Measurements from ENCODE around the gene ABCB8.

Gene ABCB8

GRCh38 chr7:150994838-150995510 lies 33.3 kb upstream of the ABCB8 start:
- no peak for TF ChIP-seq CTCF (conservative IDR thresholded peaks at IDR 0.05; ENCODE audit: low read length)
- no peak for TF ChIP-seq EZH2phosphoT487 (IDR thresholded peaks at IDR 0.05; ENCODE audit: borderline replicate concordance)
- no peaks in the 10 kb centered on the region for H3K27me3 ChIP-seq (ENCODE audit: insufficient read depth, low read length, poor library complexity, severe bottlenecking)
- H2AFZ ChIP-seq (ENCODE audit: low read length), result no peak overlapping the region
- H3F3A ChIP-seq (ENCODE audit: low read depth), result no peaks in the 10 kb centered on the region; the same call in 1 of the 2 replicates
- no peaks in the 10 kb centered on the region for H3K79me2 ChIP-seq (ENCODE audit: insufficient read depth, low read length)
- H3K4me2 ChIP-seq (ENCODE audit: low read depth, low read length, poor library complexity, severe bottlenecking), result peak overlapping the region; percentile 74
- no peaks in the 10 kb centered on the region for H3K9me2 ChIP-seq (replicated peaks; ENCODE audit: low read depth, low read length)
- peaks cover 10% of the 10 kb centered on the region for H3K4me1 ChIP-seq (ENCODE audit: insufficient read depth, low read length, poor library complexity, severe bottlenecking)
- H3K9ac ChIP-seq (ENCODE audit: low read depth, low read length, poor library complexity, severe bottlenecking), result no peak overlapping the region
- H3K9me3 ChIP-seq (ENCODE audit: insufficient read depth, low read depth, low read length), result no peaks in the 10 kb centered on the region
- no peaks in the 10 kb centered on the region for H4K20me1 ChIP-seq (ENCODE audit: insufficient read depth, low read length, poor library complexity, severe bottlenecking)
- peak overlapping the region; percentile 59 for H3K4me3 ChIP-seq (ENCODE audit: low read length, poor library complexity, severe bottlenecking)
- no peaks in the 10 kb centered on the region for H3K36me3 ChIP-seq (ENCODE audit: insufficient read depth, low read length)

GRCh38 chr7:150996376-150997074 lies 31.7 kb upstream of the ABCB8 start:
- Histone ChIP-seq H4K20me1 (ENCODE audit: insufficient read depth, low read length, poor library complexity, severe bottlenecking) (no peaks in the 10 kb centered on the region), H3K9ac (ENCODE audit: low read depth, low read length, poor library complexity, severe bottlenecking) (no peak overlapping the region), H3K9me3 (ENCODE audit: insufficient read depth, low read depth, low read length) (no peaks in the 10 kb centered on the region), H3K4me3 (ENCODE audit: low read length, poor library complexity, severe bottlenecking) (no peak overlapping the region), H2AFZ (ENCODE audit: low read length) (no peak overlapping the region), H3K4me2 (ENCODE audit: low read depth, low read length, poor library complexity, severe bottlenecking) (no peak overlapping the region), H3K36me3 (ENCODE audit: insufficient read depth, low read length) (no peaks in the 10 kb centered on the region), H3K4me1 (ENCODE audit: insufficient read depth, low read length, poor library complexity, severe bottlenecking) (peaks cover 17% of the 10 kb centered on the region), H3K9me2 (replicated peaks; ENCODE audit: low read depth, low read length) (no peaks in the 10 kb centered on the region), H3K79me2 (ENCODE audit: insufficient read depth, low read length) (no peaks in the 10 kb centered on the region), H3K27me3 (ENCODE audit: insufficient read depth, low read length, poor library complexity, severe bottlenecking) (no peaks in the 10 kb centered on the region), H3F3A (ENCODE audit: low read depth) (no peaks in the 10 kb centered on the region; the same call in 1 of the 2 replicates)
- TF ChIP-seq EZH2phosphoT487 (IDR thresholded peaks at IDR 0.05; ENCODE audit: borderline replicate concordance), result no peak
- TF ChIP-seq CTCF (conservative IDR thresholded peaks at IDR 0.05; ENCODE audit: low read length), result no peak

GRCh38 chr7:150997075-150997511 lies 31.2 kb upstream of the ABCB8 start:
- Histone ChIP-seq H3K36me3 (ENCODE audit: insufficient read depth, low read length) (no peaks in the 10 kb centered on the region), H3K9ac (ENCODE audit: low read depth, low read length, poor library complexity, severe bottlenecking) (no peak overlapping the region), H3K79me2 (ENCODE audit: insufficient read depth, low read length) (no peaks in the 10 kb centered on the region), H4K20me1 (ENCODE audit: insufficient read depth, low read length, poor library complexity, severe bottlenecking) (no peaks in the 10 kb centered on the region), H3K4me3 (ENCODE audit: low read length, poor library complexity, severe bottlenecking) (no peak overlapping the region), H3K4me1 (ENCODE audit: insufficient read depth, low read length, poor library complexity, severe bottlenecking) (peaks cover 17% of the 10 kb centered on the region), H3K9me3 (ENCODE audit: insufficient read depth, low read depth, low read length) (no peaks in the 10 kb centered on the region), H3K9me2 (replicated peaks; ENCODE audit: low read depth, low read length) (no peaks in the 10 kb centered on the region), H2AFZ (ENCODE audit: low read length) (no peak overlapping the region), H3F3A (ENCODE audit: low read depth) (no peaks in the 10 kb centered on the region; the same call in 1 of the 2 replicates), H3K27me3 (ENCODE audit: insufficient read depth, low read length, poor library complexity, severe bottlenecking) (no peaks in the 10 kb centered on the region), H3K4me2 (ENCODE audit: low read depth, low read length, poor library complexity, severe bottlenecking) (no peak overlapping the region)
- TF ChIP-seq EZH2phosphoT487 (IDR thresholded peaks at IDR 0.05; ENCODE audit: borderline replicate concordance), result no peak
- TF ChIP-seq CTCF (conservative IDR thresholded peaks at IDR 0.05; ENCODE audit: low read length), result no peak
